A549 (cell line): ENCODE measurements around the gene DCAF11. TPM values are rescaled to one million over a fixed set of nuclear protein-coding genes. Genes with fewer than 3 reads are reported as not detected.

ENCODE experiments used
- BHLHE40 ChIP-seq: IDR thresholded peaks from 2 replicates; pipeline ENCODE4 v1.6.1; 2012; ENCODE audit warnings: low read depth, low read length, inconsistent platforms
- CEBPB ChIP-seq, 2 experiments: fragments of >200 bp in 1 of 2; sonication (Bioruptor Twin) in 1 of 2; formaldehyde crosslinking in 1 of 2; IDR thresholded peaks; 2 replicates each; pipeline ENCODE4 v1.6.1; 2012 to 2016
- CHD2 ChIP-seq: fragments of 150-350 bp; IDR thresholded peaks from 2 replicates; pipeline ENCODE4 v1.6.1; 2014; ENCODE audit warnings: low read length; ENCODE audit not compliant: partially characterized antibody
- CTCF ChIP-seq: fragments of >200 bp; sonication (Bioruptor Twin); formaldehyde crosslinking; IDR thresholded peaks from 3 replicates; pipeline ENCODE4 v1.5.1; 2016
- FOSB ChIP-seq: fragments of 250-450 bp; sonication (Bioruptor Pico); IDR thresholded peaks from 2 replicates; pipeline ENCODE4 v1.5.0; 2020; ENCODE audit warnings: mild to moderate bottlenecking, moderate library complexity
- FOSL2 ChIP-seq, 2 experiments: fragments of 450-650 bp in 1 of 2; fragments of >200 bp in 1 of 2; sonication (Bioruptor Twin) in 1 of 2; formaldehyde crosslinking; IDR thresholded peaks; 2 replicates each; pipeline versions ENCODE4 v1.5.0 to v1.6.1; 2016 to 2020; ENCODE audit warnings: mild to moderate bottlenecking in 1 of 2, moderate library complexity in 1 of 2
- HOXA7 ChIP-seq: fragments of 250-450 bp; sonication (Bioruptor Pico); IDR thresholded peaks from 2 replicates; pipeline ENCODE4 v1.5.0; 2020; ENCODE audit warnings: mild to moderate bottlenecking, moderate library complexity
- KDM1A ChIP-seq: fragments of 200-600 bp; sonication (generic); IDR thresholded peaks from 2 replicates; pipeline ENCODE4 v1.6.1; 2016; ENCODE audit warnings: low read depth, mild to moderate bottlenecking
- MAFK ChIP-seq: fragments of 450-650 bp; IDR thresholded peaks from 2 replicates; pipeline ENCODE4 v1.6.1; 2014; ENCODE audit not compliant: partially characterized antibody
- NR3C1 ChIP-seq: fragments of >200 bp; sonication (Bioruptor Twin); formaldehyde crosslinking; IDR thresholded peaks from 3 replicates; pipeline ENCODE4 v1.6.1; 2017
- PBX3 ChIP-seq: IDR thresholded peaks from 2 replicates; pipeline ENCODE4 v1.6.1; 2012
- PHF8 ChIP-seq: fragments of 200-600 bp; sonication (generic); IDR thresholded peaks from 2 replicates; pipeline ENCODE4 v1.6.1; 2016; ENCODE audit warnings: low read depth, mild to moderate bottlenecking, antibody characterized with exemption, moderate library complexity, borderline replicate concordance
- POLR2AphosphoS2 ChIP-seq: conservative IDR thresholded peaks from 2 replicates; pipeline ENCODE4 v1.6.1; 2012; ENCODE audit warnings: low read length, improper control_type of control experiment, inconsistent platforms
- RAD21 ChIP-seq, 2 experiments: fragments of >200 bp in 1 of 2; sonication (Bioruptor Twin) in 1 of 2; formaldehyde crosslinking in 1 of 2; IDR thresholded peaks in 1 of 2; conservative IDR thresholded peaks in 1 of 2; 2 replicates in 1 of 2; 3 replicates in 1 of 2; pipeline ENCODE4 v1.6.1; 2012 to 2018; ENCODE audit warnings: inconsistent platforms in 1 of 2
- RARB ChIP-seq: fragments of 250-450 bp; sonication (Bioruptor Pico); IDR thresholded peaks from 2 replicates; pipeline ENCODE4 v1.8.0; 2021; ENCODE audit warnings: mild to moderate bottlenecking, moderate library complexity
- TFCP2L1 ChIP-seq: fragments of 250-450 bp; sonication (Bioruptor Pico); IDR thresholded peaks from 2 replicates; pipeline ENCODE4 v1.5.0; 2021; ENCODE audit warnings: mild to moderate bottlenecking
- ZC3H11A ChIP-seq: fragments of 450-650 bp; IDR thresholded peaks from 2 replicates; pipeline ENCODE4 v1.6.1; 2014; ENCODE audit warnings: antibody characterized with exemption, mild to moderate bottlenecking
- ZSCAN20 ChIP-seq: fragments of 250-450 bp; sonication (Bioruptor Pico); IDR thresholded peaks from 2 replicates; pipeline ENCODE4 v1.8.0; 2022; ENCODE audit warnings: mild to moderate bottlenecking, moderate library complexity
- polyA plus RNA-seq, 4 experiments: library from polyadenylated mRNA; depleted of rRNA in 3 of 4; stranded (reverse); fragments of >200 nt; fragmentation: RNase III in 1 of 4; extraction: RNeasy Plus Mini Kit Qiagen cat#74134 plus additional on column Dnase treatment in 1 of 4; gene quantifications; 2 replicates in 3 of 4; 3 replicates in 1 of 4; pipeline ENCODE4 v1.2.3, GENCODE V29; 2011 to 2017
- TF ChIP-seq, protein P1 (sequence below): fragments of 250-450 bp; sonication (Bioruptor Pico); IDR thresholded peaks from 2 replicates; pipeline ENCODE4 v1.5.0; 2021; ENCODE audit warnings: mild to moderate bottlenecking, moderate library complexity, borderline replicate concordance
- TF ChIP-seq, protein P2 (sequence below): fragments of 250-450 bp; sonication (Bioruptor Pico); IDR thresholded peaks from 2 replicates; pipeline ENCODE4 v1.5.0; 2020; ENCODE audit warnings: low read depth, mild to moderate bottlenecking, moderate library complexity
- TF ChIP-seq, protein P3 (sequence below): fragments of 450-650 bp; IDR thresholded peaks from 2 replicates; pipeline ENCODE4 v1.6.1; 2014; ENCODE audit warnings: antibody characterized with exemption

The DCAF11 gene
- polyA plus RNA-seq, 2 of the 4 experiments (the other 2 are of a cell fraction), result 27.9 to 30.7 TPM

DNA sequence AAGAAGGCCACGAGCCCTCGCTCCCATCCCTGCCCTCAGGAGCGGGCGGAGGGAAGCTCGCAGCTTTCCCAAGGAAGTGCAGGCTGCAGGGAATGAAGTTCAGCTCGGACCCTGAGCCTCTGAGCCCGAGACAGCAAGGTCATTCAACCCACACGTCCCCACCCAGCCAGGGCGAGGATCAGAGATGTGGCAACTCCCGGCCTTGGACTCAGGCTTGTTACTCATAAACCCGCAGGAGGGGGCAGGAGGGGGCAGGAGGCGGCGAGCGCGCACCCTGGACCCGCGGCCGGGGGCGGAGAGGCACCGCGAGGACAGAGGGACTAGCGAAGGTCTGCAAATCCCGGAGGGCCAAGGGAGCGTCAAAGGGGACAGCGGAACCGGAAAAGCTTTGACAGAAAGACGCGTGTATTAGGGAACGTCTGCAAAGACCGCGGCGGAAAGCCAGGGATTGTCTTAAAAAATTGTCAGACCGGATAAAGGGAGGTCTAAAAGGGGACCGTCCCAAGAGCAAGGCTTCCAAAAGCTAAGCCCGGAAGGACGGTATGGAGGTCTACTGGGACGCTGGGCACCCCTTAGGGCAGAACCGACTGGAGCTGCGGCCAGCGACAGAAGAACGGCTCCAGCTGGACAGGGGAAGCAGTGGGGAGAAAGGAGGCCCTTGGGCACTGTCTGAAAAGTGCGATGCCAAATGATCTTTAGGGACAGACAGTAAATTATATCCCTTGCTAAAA, 611 bp upstream of the DCAF11 start (continued):
- TF ChIP-seq, protein P1, sequence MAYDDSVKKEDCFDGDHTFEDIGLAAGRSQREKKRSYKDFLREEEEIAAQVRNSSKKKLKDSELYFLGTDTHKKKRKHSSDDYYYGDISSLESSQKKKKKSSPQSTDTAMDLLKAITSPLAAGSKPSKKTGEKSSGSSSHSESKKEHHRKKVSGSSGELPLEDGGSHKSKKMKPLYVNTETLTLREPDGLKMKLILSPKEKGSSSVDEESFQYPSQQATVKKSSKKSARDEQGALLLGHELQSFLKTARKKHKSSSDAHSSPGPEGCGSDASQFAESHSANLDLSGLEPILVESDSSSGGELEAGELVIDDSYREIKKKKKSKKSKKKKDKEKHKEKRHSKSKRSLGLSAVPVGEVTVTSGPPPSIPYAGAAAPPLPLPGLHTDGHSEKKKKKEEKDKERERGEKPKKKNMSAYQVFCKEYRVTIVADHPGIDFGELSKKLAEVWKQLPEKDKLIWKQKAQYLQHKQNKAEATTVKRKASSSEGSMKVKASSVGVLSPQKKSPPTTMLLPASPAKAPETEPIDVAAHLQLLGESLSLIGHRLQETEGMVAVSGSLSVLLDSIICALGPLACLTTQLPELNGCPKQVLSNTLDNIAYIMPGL (CRISPR knock-in tag), result no peak
- no peak for TF ChIP-seq ZC3H11A
- TF ChIP-seq ZSCAN20 (CRISPR knock-in tag), result no peak
- no peak for TF ChIP-seq KDM1A
- TF ChIP-seq FOSL2 (IDR thresholded peaks at IDR 0.05), result no peak
- peak; percentile 33 for TF ChIP-seq FOSL2 (CRISPR knock-in tag; IDR thresholded peaks at IDR 0.05)
- TF ChIP-seq CEBPB (IDR thresholded peaks at IDR 0.05), result peak; percentile 49 to 83; a peak in 3 of 4 replicates
- TF ChIP-seq, protein P2, sequence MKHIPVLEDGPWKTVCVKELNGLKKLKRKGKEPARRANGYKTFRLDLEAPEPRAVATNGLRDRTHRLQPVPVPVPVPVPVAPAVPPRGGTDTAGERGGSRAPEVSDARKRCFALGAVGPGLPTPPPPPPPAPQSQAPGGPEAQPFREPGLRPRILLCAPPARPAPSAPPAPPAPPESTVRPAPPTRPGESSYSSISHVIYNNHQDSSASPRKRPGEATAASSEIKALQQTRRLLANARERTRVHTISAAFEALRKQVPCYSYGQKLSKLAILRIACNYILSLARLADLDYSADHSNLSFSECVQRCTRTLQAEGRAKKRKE (CRISPR knock-in tag), result no peak
- no peak for TF ChIP-seq CTCF
- no peak for TF ChIP-seq HOXA7 (CRISPR knock-in tag)
- TF ChIP-seq PHF8, result no peak
- TF ChIP-seq CHD2, result no peak
- no peak for TF ChIP-seq BHLHE40
- TF ChIP-seq, protein P3, sequence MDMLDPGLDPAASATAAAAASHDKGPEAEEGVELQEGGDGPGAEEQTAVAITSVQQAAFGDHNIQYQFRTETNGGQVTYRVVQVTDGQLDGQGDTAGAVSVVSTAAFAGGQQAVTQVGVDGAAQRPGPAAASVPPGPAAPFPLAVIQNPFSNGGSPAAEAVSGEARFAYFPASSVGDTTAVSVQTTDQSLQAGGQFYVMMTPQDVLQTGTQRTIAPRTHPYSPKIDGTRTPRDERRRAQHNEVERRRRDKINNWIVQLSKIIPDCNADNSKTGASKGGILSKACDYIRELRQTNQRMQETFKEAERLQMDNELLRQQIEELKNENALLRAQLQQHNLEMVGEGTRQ, result no peak
- TF ChIP-seq FOSB (CRISPR knock-in tag), result no peak
- no peak for TF ChIP-seq RARB (CRISPR knock-in tag)
- no peak for TF ChIP-seq NR3C1
- TF ChIP-seq PBX3, result no peak; the same call in 1 of the 2 replicates
- no peak for TF ChIP-seq RAD21 (conservative IDR thresholded peaks at IDR 0.05 in 1 of 2, IDR thresholded peaks at IDR 0.05 in 1 of 2)
- TF ChIP-seq POLR2AphosphoS2, result no peak
- no peak for TF ChIP-seq TFCP2L1
- TF ChIP-seq MAFK, result peak; percentile 16
- TF ChIP-seq, all 56 proteins: peak for 13
